ELR (cell line): ENCODE data around the gene DNAH17.

Source experiments
- DNase-seq: peaks from one replicate; pipeline ENCODE4 v3.0.0-alpha.2; 2015; ENCODE audit warnings: low read depth

Gene DNAH17

GRCh38 chr17:78493853-78494695, 83.1 kb downstream of the DNAH17 start:
- DNase-seq, result no peak

GRCh38 chr17:78493450-78493849, 83.7 kb downstream of the DNAH17 start:
- no peak for DNase-seq

GRCh38 chr17:78492116-78492799, 84.9 kb downstream of the DNAH17 start:
- no peak for DNase-seq

- no peak for DNase-seq
These were observed 85.7 kb downstream of the DNAH17 start for GRCh38 chr17:78491236-78492115.

GRCh38 chr17:78490673-78491072, 86.5 kb downstream of the DNAH17 start:
- DNase-seq, result no peak

- DNase-seq, result no peak
These were observed 87.0 kb downstream of the DNAH17 start for GRCh38 chr17:78490156-78490555.

- DNase-seq, result no peak
These were observed 88.1 kb downstream of the DNAH17 start for GRCh38 chr17:78488867-78489634.

- no peak for DNase-seq
These were observed 89.0 kb downstream of the DNAH17 start for GRCh38 chr17:78488156-78488555.

GRCh38 chr17:78486946-78487680, 90.1 kb downstream of the DNAH17 start:
- DNase-seq, result no peak

GRCh38 chr17:78486228-78486802, 90.9 kb downstream of the DNAH17 start:
- no peak for DNase-seq

- no peak for DNase-seq
These were observed 91.7 kb downstream of the DNAH17 start for GRCh38 chr17:78485290-78486168.

GRCh38 chr17:78484271-78485246, 92.6 kb downstream of the DNAH17 start:
- no peak for DNase-seq

GRCh38 chr17:78479369-78479768, 97.8 kb downstream of the DNAH17 start:
- DNase-seq, result no peak

GRCh38 chr17:78478757-78479297, 98.4 kb downstream of the DNAH17 start:
- DNase-seq, result no peak

GRCh38 chr17:78477913-78478756, 99.1 kb downstream of the DNAH17 start:
- no peak for DNase-seq

GRCh38 chr17:78476973-78477372, 100.2 kb downstream of the DNAH17 start:
- DNase-seq, result no peak

- no peak for DNase-seq
These were observed 101.0 kb downstream of the DNAH17 start for GRCh38 chr17:78476149-78476548.
